DMS 273 treated with DMSO at 0.1 percent for 48 hours (cell line): ENCODE results near the gene PACRG.

Experiments
- DNase-seq: peaks from one replicate; lab custom pipeline; 2025; lab: John Stamatoyannopoulos, UW

PACRG gene

DNA sequence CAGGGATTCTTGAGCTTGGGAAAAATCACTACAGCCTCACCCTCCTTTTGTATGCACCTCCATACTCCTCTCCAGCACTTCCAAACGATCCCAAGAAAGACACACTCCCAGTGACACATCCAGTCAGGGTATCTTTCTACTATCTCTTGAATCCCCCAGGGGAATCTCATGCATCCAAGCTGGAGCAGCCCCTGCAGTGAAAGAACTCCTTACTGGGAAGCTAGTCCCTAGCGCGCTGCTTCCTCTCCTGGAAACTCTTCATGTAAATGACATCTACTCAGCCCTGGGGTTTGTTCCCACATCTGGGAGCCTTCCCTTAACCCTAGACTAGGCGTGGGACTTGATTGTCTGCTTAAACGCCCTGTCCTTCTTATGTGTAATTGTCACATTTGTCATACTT is 357.7 kb downstream of the PACRG start:
- DNase-seq, result no peak

DNA sequence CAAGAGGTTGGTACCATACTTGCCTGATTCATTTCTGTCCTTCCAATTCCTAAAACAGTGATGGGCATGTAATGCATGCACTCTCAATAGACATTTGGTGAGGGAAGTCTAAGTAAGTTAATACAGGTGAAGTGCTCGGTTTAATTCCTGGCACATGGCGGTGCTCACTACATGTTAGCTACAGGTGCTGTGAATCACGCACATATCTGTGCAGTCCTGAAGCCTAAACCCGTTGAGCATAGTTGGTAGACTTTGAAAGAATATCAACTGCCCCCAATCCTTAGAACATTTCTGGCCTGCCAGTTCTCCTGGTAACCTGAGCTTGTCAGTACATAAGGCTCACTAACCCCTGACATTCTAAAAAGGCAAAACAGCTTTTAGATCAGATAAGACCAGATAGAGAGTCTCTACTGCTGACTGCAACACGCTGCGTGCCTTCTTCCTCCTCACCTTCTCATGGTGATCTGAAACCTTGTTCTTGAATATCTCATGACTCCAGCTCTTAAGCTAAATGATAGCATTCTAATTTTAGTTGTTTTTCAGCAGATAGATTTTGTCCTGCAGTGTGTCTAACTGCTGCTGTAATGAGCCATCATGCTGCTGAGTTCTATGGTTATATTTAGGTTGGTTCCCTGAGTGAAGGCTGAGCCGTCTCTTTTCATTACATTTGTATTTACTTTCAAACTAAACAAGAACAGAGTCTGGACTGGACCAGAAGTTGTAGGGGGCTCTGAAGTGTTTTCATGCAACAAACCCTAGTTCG is 358.3 kb downstream of the PACRG start:
- DNase-seq, result no peak

DNA sequence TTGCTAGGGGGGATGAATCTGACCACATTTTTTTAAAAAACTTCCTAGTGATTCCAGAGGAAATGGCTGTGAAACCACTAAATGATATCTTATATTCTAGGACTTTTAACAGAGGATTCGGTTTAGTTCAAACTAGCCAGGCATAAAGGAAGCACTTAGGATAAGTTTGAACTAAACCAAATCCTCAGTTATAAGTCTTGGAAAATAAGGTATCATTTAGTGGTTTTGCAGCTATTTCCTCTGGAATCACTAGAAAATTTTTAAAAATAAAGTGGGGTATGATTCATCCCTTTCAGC is 358.8 kb downstream of the PACRG start:
- DNase-seq, result no peak

DNA sequence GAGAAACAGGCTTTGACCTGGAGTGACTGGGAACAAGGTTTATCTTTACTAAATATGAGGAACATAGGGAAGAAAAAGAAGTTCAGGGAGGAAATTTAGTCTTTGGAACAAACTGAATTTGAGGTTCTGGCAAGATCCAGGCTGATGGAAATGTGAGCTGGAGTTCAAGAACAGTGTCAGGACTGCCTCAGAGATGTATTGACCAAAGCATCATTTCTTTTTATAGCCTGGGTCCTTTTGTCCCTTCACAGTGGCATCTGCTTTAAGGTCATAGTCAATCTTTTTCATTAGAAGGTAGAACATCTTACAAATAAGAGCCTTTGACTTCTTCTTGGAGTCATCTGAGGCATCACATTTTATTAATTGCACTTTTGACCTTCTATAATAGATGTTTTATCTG is 360.2 kb downstream of the PACRG start:
- DNase-seq, result no peak

DNA sequence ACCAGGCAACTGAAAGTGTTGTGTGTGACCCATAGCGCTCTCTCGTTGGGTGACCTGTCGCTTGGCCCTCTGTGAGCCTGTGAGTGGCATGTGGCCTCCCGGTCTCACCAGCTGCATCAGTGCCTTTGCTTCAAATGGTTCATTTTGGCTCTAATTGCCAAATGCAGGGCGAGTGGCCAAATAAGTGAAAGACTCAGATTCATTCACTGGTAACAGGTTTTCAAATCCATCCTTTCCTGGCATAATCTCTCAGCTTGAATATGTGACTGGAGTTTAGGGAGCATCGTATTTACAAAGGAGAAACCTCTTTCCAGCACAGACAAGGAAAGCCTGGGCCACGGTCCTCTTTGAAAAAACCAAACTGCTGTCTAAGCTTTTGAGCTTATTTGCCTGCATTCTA is 365.1 kb downstream of the PACRG start:
- no peak for DNase-seq

DNA sequence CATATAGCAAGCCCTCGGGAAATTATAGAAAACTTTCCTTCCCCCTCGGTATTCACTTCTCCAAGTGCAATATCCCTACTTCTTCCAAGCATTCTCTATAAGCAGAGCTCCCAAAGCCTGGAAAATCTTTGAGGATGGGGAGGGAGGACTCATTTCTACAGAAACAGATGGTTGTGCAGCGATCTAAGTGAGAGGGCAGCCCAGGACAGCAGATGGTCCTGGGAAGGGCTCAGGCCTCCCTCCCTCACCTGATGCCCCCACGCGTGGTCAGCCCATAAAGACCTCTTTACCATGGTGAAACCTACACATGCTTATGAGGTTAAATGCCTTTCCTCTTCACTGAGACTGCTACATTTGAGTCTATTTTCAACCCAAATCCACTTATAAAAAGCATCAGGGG is 367.1 kb downstream of the PACRG start:
- no peak for DNase-seq

DNA sequence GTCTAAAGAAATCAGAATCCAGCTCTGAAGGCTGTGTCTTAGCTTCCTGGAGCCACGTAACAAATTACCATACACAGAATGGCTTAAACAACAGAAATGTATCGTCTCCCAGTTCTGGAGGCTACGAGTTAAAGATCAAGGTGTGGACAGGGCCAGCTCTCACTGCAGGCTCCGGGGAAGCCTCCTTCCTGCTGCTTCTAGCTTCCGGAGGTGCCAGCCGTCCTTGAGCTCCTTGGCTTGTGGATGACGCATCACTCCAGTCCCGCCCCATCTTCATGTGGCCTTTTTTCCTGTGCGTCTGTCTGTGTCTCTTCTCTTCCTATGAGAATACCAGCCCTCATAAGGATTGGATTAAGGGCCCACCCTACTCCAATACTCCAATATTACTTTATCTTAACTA is 367.6 kb downstream of the PACRG start:
- no peak for DNase-seq

DNA sequence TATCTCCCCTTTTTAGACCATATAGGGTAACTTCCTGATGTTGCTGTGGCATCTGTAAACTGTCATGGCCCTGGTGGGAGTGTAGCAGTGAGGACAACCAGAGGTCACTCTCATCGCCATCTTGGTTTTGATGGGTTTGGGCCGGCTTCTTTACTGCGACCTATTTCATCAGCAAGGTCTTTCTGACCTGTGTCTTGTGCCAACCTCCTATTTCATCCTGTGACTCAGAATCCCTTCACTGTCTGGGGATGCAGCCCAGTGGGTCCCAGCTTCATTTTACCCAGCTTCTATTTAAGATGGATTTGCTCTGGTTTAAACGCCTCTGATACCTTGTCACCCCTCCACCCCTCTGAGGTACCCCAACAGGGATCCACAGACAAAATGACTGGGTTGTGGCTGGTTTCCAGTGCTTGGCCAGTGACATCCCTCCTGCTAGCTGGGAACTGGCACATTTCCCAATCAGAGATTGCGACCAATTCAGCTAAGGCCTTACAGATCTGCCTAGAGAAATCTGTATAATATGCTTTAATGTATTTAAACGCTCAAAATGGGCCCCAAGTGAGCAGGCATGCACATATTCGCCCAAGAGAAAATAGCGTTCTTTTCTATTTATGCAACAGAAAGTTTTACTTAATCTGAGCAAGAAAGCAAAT is 371.2 kb downstream of the PACRG start:
- DNase-seq, result no peak

DNA sequence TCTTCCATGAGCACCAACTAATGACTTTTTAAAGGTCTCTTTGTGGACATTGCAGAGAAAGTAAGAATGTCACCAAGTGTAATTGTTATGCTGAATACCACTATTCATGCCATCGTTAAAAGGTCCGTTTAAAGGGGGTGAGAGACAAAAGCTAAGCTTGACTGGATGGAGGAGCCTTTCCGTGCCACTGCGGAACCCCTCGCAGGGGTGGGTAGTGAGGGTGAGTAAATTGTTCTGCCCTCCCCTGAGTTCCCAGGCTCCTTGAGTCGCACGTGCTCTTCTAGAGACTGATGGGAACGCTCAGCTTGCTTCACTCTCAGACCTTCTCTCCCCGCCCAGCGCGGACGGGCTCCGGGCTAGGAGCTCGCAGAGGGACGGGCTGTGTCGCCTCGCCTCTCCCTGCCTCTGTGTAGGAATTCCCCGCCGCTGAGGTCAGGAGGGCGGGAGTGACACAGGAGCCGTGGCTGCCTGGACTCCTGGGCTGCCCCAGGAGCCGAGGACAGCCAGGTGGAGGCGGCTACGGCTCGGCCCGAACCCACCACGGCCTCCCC is 371.9 kb downstream of the PACRG start:
- no peak for DNase-seq

DNA sequence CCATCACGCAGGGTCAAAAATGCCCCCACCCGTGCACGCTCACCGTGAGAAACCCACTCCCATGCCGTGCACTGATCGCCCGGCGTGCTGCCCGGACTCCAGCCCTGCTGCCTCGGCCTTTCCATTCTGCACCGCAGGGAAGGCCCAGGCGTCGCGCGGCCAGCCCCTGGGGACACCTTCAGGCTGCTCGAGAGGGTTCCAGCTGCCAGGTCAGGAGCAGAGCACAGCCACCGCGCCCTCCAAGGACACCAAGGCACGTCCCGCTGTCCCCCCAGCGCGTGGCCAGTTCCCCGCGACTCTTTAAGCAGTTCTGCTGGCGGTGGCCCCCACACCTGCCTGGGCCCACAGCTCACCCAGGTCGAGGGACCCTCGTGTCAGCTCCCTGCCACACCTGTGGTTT is 372.5 kb downstream of the PACRG start:
- no peak for DNase-seq

DNA sequence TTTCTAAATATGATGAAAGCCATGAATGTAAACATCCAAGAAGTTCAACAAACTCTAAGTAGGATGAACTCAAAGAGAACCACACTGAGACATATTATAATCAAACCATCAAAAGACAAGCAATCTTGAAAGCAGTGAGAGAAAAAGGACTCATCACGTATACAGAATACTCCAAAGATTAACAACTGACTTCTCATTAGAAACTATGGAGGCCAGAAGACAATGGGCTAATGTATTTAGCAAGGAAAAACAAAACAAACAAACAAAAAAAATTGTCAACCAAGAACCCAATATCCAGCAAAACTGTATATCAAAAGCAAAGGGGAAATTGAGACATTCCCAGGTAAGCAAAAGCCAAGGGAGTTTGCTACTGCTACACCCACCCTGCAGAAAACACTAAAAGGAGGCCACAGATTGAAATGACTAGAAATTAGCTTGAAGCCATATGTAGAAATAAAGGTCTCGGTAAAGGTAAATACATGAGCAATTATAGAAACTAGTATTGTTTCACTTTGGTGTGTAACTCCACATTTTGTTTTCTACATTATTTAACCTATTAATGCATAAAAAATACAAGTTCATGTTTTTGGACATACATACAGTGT is 385.7 kb downstream of the PACRG start:
- DNase-seq, result no peak

DNA sequence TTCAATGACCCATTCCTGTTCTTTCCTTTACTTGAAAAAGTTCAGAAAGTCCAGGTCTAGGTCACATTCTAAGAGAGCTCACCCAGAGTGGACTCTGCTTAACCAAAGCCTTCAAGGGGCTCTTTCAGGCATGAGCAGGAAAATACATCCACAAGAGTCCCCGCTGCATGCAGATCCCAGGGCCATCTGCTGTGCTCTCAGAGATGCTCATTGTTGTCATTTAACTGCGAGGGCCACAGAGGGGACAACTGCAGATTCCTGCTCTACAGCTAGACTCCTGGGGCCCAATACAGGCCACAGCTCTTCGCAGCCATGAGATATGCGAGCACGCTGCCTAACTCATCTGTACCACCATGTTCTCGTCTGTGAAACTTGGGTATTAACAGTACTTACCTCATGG is 391.2 kb downstream of the PACRG start:
- DNase-seq, result no peak

DNA sequence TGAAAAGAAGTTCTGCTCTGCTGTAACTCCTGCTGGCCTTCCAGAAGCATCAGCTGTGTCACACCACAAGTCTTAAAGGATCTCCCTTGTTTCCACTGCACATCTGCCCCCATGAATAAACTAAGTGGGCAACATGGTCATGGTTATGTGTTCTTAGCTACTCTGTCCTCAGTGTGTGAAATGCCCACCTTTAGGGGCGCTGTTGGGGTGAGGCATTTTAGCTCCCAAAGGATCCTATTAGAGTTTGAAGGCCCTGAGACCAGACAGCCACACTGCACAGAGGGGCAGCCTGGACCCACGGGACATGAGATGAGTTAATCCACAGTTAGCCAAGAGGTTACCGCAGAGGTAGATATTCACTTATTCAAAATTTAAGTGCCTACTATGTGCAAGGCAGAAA is 392.4 kb downstream of the PACRG start:
- no peak for DNase-seq

DNA sequence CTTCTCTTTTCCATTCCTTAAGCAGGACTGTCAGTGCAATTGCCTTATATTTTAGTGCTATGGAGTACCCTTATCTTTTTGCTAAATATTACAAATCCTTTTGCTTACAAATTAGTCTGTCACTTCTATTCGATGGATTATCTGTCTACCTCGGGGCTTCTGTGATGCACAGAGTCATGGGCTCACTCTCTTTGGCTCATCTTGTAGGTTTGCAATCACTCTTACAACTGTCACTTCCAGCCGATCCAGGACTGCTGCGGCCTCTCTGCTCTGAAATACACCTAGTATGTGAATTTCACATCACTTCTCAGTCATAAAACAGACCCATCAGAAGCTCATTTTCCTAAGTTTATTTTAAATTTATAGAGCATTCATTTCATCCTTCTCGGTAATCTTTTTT is 393.5 kb downstream of the PACRG start:
- DNase-seq, result no peak

DNA sequence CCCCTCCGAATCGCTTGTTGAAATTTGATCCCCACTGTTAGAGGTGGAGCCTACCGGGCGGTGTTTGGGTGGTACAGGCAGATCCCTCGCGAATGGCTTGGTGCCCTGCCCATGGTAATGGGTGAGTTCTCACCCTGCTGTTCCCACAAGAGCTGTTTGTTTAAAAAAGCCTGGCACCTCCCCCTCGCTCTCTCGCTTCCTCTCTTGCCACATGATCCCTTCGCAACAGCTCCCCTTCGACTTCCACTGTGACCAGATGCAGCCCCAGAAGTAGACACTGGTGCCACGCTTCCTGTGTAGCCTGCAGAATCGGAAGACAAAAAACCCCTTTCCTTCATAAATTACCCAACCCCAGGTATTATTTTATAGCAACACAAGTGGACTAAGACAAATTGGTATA is 394.6 kb downstream of the PACRG start:
- DNase-seq, result no peak

DNA sequence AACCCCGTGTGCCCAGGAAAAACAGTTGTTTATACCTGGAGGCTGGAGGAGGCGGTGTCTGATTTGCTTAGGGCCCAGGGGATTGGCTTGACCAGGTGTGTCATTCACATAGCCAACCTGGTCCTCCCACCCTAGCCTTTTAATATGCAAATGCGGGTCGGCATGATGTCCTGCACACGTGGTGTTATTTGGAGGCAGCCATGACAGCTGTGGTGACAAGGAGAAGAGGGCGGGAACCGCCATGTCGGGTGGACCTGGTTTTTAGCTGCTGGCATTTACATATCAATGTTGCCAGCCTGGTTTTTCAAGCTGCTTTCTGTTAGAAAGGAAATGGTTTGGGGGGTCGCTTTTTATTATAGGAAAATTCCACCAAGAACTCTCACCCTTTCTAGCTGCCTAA is 395.3 kb downstream of the PACRG start:
- DNase-seq, result no peak

DNA sequence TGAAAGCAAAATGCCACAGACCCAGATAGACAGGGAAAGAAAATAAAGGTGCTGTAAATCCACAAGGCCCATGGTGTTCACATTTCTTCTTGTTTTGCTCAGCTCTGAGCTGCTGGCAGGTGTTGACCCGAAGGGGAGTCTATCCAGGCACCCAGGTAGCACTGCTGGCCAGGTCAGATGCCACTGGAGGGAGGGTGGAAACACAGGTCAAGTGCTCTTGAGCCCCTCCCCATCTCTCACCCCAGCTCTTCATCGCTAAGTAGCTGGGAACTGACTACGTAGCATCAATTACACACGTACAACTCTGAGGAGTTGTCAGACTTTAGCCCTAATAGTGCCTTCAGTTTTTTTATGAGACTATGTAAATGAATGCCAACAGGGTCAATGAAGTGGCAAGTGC is 399.0 kb downstream of the PACRG start:
- DNase-seq, result no peak

DNA sequence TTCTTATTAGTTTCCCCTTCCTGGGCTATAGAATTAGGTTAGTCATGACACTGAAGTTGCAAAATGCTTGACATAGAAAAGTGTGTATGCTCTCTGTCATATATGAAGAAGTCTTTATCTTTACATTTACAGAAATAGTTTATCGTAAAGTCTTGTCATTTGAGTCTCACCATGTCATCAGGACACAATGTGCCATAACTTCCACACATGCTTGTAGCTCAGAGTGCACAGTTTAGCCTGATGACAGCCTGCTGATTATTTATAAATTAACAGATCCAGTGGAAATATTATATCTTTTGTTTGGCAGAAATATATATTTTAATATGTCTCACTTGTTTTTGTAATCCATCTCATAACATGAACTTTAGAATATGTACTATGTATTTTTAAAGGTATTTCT is 399.8 kb downstream of the PACRG start:
- no peak for DNase-seq

DNA sequence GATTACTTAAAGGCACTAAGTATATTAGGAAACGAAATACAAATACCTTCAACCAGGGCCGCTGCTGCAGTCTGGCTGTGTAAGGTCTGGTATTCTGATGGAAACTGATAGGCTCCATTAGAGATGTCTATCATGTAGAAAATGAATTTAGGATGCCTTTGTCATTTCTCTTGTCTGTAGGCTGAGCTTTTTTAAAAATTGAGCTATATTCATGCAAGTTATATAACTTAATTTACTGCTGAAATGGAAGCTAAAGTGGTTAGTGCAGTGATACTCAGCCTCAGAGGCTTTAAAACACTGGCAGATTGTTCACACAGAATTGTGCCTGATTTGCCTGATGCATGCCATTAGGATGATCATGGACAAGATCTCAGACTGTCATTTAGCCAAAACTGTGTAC is 400.6 kb downstream of the PACRG start:
- no peak for DNase-seq

DNA sequence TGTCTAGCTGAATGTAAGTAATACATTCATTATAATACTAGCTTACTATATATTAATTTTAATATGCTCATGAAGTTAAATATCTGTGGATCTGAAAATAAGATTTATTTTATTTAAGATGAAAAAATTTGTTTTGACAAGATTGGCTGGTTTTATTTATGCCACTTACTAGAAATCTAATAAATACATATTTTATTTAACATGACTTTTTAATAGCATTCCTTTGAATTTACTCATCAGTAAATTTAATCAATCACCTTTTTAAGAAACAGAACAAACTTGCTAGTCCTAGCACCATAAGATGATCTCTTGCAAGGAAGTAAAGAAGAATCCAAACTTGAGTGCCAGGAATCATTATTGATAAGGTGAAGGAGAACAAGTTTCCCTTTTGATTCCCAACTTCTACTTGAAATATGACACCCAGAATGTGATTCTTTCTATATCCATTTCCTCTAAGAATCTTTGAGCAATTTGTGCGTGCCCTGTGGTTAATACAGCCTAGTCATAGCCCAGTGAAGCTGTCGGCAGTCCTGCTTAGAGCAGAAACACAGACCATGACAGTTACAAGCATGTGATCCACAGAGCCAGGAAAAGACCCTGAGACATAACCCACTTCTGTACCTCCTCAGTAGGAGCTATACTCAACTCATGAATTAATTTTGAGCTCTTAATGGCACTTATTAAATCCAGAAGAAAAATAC is 404.4 kb downstream of the PACRG start:
- DNase-seq, result no peak

DNA sequence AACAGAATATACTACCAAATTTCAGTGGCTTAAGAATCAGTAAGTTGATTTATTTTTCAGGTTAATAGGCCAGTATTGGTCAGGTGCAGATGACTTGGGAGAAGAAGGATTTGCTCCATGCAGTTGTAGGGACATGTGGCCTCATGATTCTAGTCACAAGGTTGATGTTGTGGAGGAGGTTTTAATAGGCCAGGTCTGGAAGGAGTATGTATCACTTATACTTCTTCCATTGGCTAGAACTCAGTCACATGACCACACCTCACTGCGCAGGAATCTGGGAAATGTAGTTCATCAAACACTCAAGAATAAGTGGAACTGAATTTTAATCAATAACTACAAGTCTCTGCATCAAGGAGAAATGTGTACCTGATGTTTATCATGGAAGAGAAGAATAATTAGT is 405.2 kb downstream of the PACRG start:
- no peak for DNase-seq

DNA sequence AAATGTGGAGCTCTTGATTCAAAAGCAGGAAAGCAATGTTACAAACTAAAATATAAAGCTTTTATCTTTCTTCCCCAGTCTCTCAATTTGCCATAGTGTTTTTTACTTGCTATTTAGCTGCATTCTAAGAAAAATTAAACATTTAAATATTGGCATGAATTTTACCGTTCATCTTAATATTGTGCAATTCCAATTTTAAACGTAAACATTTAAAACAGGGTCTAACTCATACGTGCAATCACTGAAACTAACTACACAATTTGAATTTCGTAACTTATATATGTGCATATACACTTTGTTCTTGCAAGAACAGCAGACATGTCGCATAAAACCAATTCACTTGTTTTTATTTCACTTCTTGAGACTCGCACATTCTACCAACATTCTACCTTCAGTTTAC is 405.9 kb downstream of the PACRG start:
- no peak for DNase-seq
